B cell (primary cell): ENCODE results near the gene CAMTA1. TPM values are rescaled to one million over a fixed set of nuclear protein-coding genes. Genes with fewer than 3 reads are reported as not detected.
"Not testable (repeated sequence)": the region's sequence is repeated elsewhere in the genome, so short reads cannot be mapped to it uniquely, and the experiment has no call there.

Experiments used
- ATAC-seq: fragments of 200-7000 bp; cut with Tn5 transposase; one replicate; pipeline ENCODE4 v1.10.0; 2021; ENCODE audit warnings: low read depth, mild to moderate bottlenecking, moderate number of reproducible peaks, moderate library complexity
- CTCF ChIA-PET: fragments of 350-600 bp; sonication (Branson Sonifier 250); formaldehyde crosslinking; loops from one replicate; lab custom pipeline; 2021; ENCODE audit warnings: antibody characterized with exemption, inconsistent platforms; lab: Charles Lee
- POLR2A ChIA-PET: fragments of 350-600 bp; sonication (Branson Sonifier 250); formaldehyde crosslinking; loops from one replicate; lab custom pipeline; 2021; ENCODE audit warnings: antibody characterized with exemption; lab: Charles Lee
- DNase-seq: peaks from one replicate; pipeline ENCODE4 v3.0.0; 2013
- H2AFZ ChIP-seq: 2 replicates; pipeline ENCODE4 v1.6.1; 2012; ENCODE audit warnings: mild to moderate bottlenecking, low read depth, low read length; ENCODE audit not compliant: insufficient read depth, poor library complexity, severe bottlenecking
- H3K27ac ChIP-seq, 2 donors: 1 replicate in 1 of 2; 2 replicates in 1 of 2; pipeline ENCODE4 v1.5.1; 2012 to 2013; ENCODE audit warnings: low read length in 2 of 2, mild to moderate bottlenecking in 2 of 2, moderate library complexity in 1 of 2
- H3K27me3 ChIP-seq, 4 experiments: fragments of 200-600 bp in 1 of 4; sonication (generic) in 1 of 4; replicated peaks in 1 of 4; 1 replicate in 2 of 4; 2 replicates in 2 of 4; pipeline versions ENCODE4 v1.6.1 to v1.7.0; 2013 to 2016; ENCODE audit warnings: low read length in 3 of 4, mild to moderate bottlenecking in 2 of 4, mixed read lengths in 1 of 4, moderate library complexity in 1 of 4; ENCODE audit not compliant: insufficient read depth in 4 of 4, control insufficient read depth in 3 of 4; ENCODE audit errors: control extremely low read depth in 1 of 4
- H3K36me3 ChIP-seq, 2 experiments: replicated peaks in 1 of 2; 1 replicate in 1 of 2; 2 replicates in 1 of 2; pipeline versions ENCODE4 v1.6.1 to v1.7.1; 2013; ENCODE audit warnings: low read length in 1 of 2; ENCODE audit not compliant: insufficient read depth in 2 of 2, control insufficient read depth in 1 of 2; ENCODE audit errors: control extremely low read depth in 1 of 2, extremely low read depth in 1 of 2
- H3K4me1 ChIP-seq, 2 donors: fragments of 200-600 bp in 1 of 2; sonication (generic) in 1 of 2; 1 replicate in 1 of 2; 2 replicates in 1 of 2; pipeline versions ENCODE4 v1.5.1 to v1.6.1; 2013 to 2017; ENCODE audit warnings: low read length in 2 of 2; ENCODE audit not compliant: control insufficient read depth in 2 of 2, insufficient read depth in 2 of 2
- H3K4me2 ChIP-seq: replicated peaks from 2 replicates; pipeline ENCODE3; 2012; ENCODE audit warnings: mild to moderate bottlenecking, low read depth, low read length; ENCODE audit not compliant: poor library complexity, severe bottlenecking
- H3K4me3 ChIP-seq, 5 experiments: fragments of 200-600 bp in 1 of 5; sonication (generic) in 1 of 5; 1 replicate in 3 of 5; 2 replicates in 2 of 5; pipeline versions ENCODE4 v1.5.1 to v1.7.0; 2011 to 2016; ENCODE audit warnings: low read length in 4 of 5, mild to moderate bottlenecking in 4 of 5, low read depth in 2 of 5, control low read depth in 1 of 5, moderate library complexity in 1 of 5; ENCODE audit not compliant: insufficient read depth in 1 of 5; ENCODE audit errors: control extremely low read depth in 1 of 5, extremely low read depth in 1 of 5
- H3K79me2 ChIP-seq: fragments of 200-600 bp; sonication (generic); one replicate; pipeline ENCODE4 v1.6.0; 2016; ENCODE audit warnings: low read length; ENCODE audit not compliant: control insufficient read depth, insufficient read depth
- H3K9ac ChIP-seq: fragments of 200-600 bp; sonication (generic); 2 replicates; pipeline ENCODE4 v1.6.1; 2017; ENCODE audit warnings: mild to moderate bottlenecking, low read length, moderate library complexity
- H3K9me3 ChIP-seq, 3 donors: one replicate each; pipeline versions ENCODE4 v1.6.1 to v1.7.1; 2013; ENCODE audit warnings: low read length in 2 of 3; ENCODE audit not compliant: control insufficient read depth in 2 of 3, insufficient read depth in 1 of 3; ENCODE audit errors: control extremely low read depth in 1 of 3
- H4K20me1 ChIP-seq: 2 replicates; pipeline ENCODE4 v1.6.0; 2012; ENCODE audit warnings: mild to moderate bottlenecking, low read length; ENCODE audit not compliant: insufficient read depth, control insufficient read depth, poor library complexity, severe bottlenecking
- H3K27ac Mint-ChIP-seq: one replicate; pipeline ENCODE4 v1.8.0; 2021; ENCODE audit warnings: mixed read lengths
- H3K27me3 Mint-ChIP-seq: one replicate; pipeline ENCODE4 v1.8.0; 2021; ENCODE audit warnings: mixed read lengths
- H3K4me1 Mint-ChIP-seq: one replicate; pipeline ENCODE4 v1.8.0; 2021; ENCODE audit warnings: mixed read lengths
- H3K4me3 Mint-ChIP-seq: one replicate; pipeline ENCODE4 v1.8.0; 2021; ENCODE audit warnings: mixed read lengths
- H3K9me3 Mint-ChIP-seq: one replicate; pipeline ENCODE4 v1.8.0; 2022; ENCODE audit warnings: mixed read lengths; ENCODE audit not compliant: insufficient read depth
- EZH2 ChIP-seq: IDR thresholded peaks from 2 replicates; pipeline ENCODE4 v1.6.1; 2012; ENCODE audit warnings: borderline replicate concordance, low read depth, mild to moderate bottlenecking, moderate library complexity, low read length; ENCODE audit not compliant: insufficient read depth, poor library complexity, severe bottlenecking
- whole genome bisulfite sequencing: methylation state at CpG from one replicate; pipeline ENCODE4 v1.1.5; 2013; ENCODE audit warnings: missing lambda C conversion rate; ENCODE audit not compliant: insufficient coverage; 5-methylcytosine and 5-hydroxymethylcytosine counted together
- intact Hi-C: fragments of 100-400 bp; cut with micrococcal nuclease; formaldehyde crosslinking; loops from one replicate; pipeline ENCODE4 v1.10.0; 2022
- polyA plus RNA-seq: library from polyadenylated mRNA; depleted of rRNA; stranded (reverse); fragments of >200 nt; gene quantifications from 2 replicates; pipeline ENCODE4 v1.2.3, GENCODE V29; 2012
- total RNA-seq, 2 donors: library from RNA; stranded (reverse); fragments of 120-200 nt in 1 of 2; gene quantifications; 1 replicate in 1 of 2; 2 replicates in 1 of 2; pipeline versions ENCODE4 v1.2.3 to v1.2.4, GENCODE V29; 2013 to 2022
- TF ChIP-seq, protein P1 (sequence below): fragments of 200-600 bp; IDR thresholded peaks from one replicate; pipeline ENCODE4 v1.8.0; 2022; ENCODE audit warnings: antibody characterized with exemption, mild to moderate bottlenecking

The CAMTA1 gene
- total and polyA plus RNA-seq, 2 donors (not counting 1 experiment from before 2014, with no cell fraction given): 42.2 to 45.7 TPM

DNA sequence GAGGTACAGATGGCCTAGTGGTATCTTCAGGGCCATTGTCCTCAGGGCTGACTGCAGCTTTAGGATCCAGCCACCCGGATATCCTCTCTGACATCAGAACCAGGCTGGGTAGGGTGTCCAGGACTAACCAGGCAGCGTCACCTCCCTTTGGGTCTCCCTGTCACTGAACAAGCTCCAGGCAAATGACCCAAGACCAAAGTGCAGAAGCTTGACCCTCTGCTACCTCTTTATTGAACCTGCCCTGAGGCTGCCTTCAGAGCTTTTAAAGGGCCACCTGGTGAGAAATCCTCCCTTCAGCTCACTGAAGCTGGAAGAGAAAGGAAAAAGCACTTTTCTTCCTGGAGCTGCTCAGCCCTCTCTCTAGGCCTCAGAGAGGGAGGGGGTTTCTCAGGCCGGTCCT, 906.8 kb downstream of the CAMTA1 start:
- H3K9me3 ChIP-seq: peaks cover 0 to 25% (median 0%) of the 10 kb centered on the region in 3 donors
- no peaks in the 10 kb centered on the region for H3K79me2 ChIP-seq
- H3K4me1 ChIP-seq: no peaks in the 10 kb centered on the region
- Mint-ChIP-seq H3K4me1 (no peaks in the 10 kb centered on the region), H3K27ac (no peak overlapping the region), H3K27me3 (peaks cover 25% of the 10 kb centered on the region), H3K4me3 (no peak overlapping the region), H3K9me3 (peaks cover 4% of the 10 kb centered on the region)
- H3K9ac ChIP-seq: no peak overlapping the region
- H3K36me3 ChIP-seq: no peaks in the 10 kb centered on the region
- TF ChIP-seq, protein P1, sequence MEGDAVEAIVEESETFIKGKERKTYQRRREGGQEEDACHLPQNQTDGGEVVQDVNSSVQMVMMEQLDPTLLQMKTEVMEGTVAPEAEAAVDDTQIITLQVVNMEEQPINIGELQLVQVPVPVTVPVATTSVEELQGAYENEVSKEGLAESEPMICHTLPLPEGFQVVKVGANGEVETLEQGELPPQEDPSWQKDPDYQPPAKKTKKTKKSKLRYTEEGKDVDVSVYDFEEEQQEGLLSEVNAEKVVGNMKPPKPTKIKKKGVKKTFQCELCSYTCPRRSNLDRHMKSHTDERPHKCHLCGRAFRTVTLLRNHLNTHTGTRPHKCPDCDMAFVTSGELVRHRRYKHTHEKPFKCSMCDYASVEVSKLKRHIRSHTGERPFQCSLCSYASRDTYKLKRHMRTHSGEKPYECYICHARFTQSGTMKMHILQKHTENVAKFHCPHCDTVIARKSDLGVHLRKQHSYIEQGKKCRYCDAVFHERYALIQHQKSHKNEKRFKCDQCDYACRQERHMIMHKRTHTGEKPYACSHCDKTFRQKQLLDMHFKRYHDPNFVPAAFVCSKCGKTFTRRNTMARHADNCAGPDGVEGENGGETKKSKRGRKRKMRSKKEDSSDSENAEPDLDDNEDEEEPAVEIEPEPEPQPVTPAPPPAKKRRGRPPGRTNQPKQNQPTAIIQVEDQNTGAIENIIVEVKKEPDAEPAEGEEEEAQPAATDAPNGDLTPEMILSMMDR: no peak
- TF ChIP-seq EZH2: no peak
- no peak for ATAC-seq
- H2AFZ ChIP-seq: no peak overlapping the region
- CTCF ChIA-PET: interaction anchor here (1.2 kb wide), 1 partner anchor 25 kb away, joined by 4 read pairs; no protein-coding TSS in a partner anchor
- POLR2A ChIA-PET: no interaction called here
- intact Hi-C loops: no loop called here
- 93% methylated on average over 2 of the region's 3 CpGs for WGBS
- no peak overlapping the region for H3K4me3 ChIP-seq
- H3K4me2 ChIP-seq: no peak overlapping the region
- H4K20me1 ChIP-seq: no peaks in the 10 kb centered on the region
- no peak for DNase-seq
- H3K27me3 ChIP-seq: peaks cover 0 to 2% (median 0%) of the 10 kb centered on the region in 4 experiments
- H3K27ac ChIP-seq: no peak overlapping the region

GRCh38 chr1:7693037-7693436, 907.8 kb downstream of the CAMTA1 start:
- H3K4me1 Mint-ChIP-seq, H3K36me3 ChIP-seq, H3K4me3 ChIP-seq, H3K4me3 Mint-ChIP-seq, H2AFZ ChIP-seq, intact Hi-C loops, H3K9ac ChIP-seq, DNase-seq, H3K79me2 ChIP-seq, H3K27ac Mint-ChIP-seq, ATAC-seq, H3K4me1 ChIP-seq, POLR2A ChIA-PET, H3K9me3 Mint-ChIP-seq, H4K20me1 ChIP-seq, H3K27ac ChIP-seq, H3K27me3 ChIP-seq, H3K4me2 ChIP-seq: not testable (repeated sequence)
- peaks cover 23% of the 10 kb centered on the region for H3K27me3 Mint-ChIP-seq
- CTCF ChIA-PET: interaction anchor here (1.1 kb wide), 1 partner anchor 24 kb away, joined by 5 read pairs; no protein-coding TSS in a partner anchor
- H3K9me3 ChIP-seq: peaks cover 0 to 25% (median 0%) of the 10 kb centered on the region in 3 donors
- WGBS: 86% methylated on average over 3 of the region's 5 CpGs
